Measurements from ENCODE around the gene SMAD7.

Gene SMAD7

DNA sequence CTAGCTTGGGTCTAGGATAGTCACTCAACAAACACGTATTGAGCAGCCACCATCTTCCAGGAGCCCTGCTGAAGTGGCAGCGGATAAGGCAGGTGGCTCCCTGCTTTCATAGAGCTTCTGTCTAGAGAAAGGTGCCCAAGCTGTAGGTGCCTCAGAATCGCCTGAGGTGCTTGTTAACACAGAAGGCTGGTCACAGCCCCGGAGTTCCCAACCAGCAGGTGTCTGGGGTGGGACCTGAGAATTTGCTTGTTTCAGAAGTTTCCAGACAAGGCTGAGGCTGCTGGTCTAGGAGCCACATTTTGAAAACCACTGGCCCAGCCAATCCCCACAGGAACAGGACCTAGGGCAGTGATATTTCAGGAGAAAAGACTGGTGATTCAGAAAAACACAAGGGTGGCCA lies 45.3 kb upstream of the SMAD7 start:
- POLR2A ChIA-PET: interaction anchor here (2.4 kb wide), 1 partner anchor 44 kb away, joined by 16 read pairs; no protein-coding TSS in a partner anchor
- CTCF ChIA-PET: no interaction called here
- TF ChIP-seq, protein P1, sequence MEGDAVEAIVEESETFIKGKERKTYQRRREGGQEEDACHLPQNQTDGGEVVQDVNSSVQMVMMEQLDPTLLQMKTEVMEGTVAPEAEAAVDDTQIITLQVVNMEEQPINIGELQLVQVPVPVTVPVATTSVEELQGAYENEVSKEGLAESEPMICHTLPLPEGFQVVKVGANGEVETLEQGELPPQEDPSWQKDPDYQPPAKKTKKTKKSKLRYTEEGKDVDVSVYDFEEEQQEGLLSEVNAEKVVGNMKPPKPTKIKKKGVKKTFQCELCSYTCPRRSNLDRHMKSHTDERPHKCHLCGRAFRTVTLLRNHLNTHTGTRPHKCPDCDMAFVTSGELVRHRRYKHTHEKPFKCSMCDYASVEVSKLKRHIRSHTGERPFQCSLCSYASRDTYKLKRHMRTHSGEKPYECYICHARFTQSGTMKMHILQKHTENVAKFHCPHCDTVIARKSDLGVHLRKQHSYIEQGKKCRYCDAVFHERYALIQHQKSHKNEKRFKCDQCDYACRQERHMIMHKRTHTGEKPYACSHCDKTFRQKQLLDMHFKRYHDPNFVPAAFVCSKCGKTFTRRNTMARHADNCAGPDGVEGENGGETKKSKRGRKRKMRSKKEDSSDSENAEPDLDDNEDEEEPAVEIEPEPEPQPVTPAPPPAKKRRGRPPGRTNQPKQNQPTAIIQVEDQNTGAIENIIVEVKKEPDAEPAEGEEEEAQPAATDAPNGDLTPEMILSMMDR (IDR thresholded peaks at IDR 0.05; ENCODE audit: insufficient read depth, low read length, missing control alignments): no peak
- no peak overlapping the region for H3K4me3 ChIP-seq (ENCODE audit: low read depth, low read length)
- no peak for DNase-seq (ENCODE audit: low read depth, low spot score)

DNA sequence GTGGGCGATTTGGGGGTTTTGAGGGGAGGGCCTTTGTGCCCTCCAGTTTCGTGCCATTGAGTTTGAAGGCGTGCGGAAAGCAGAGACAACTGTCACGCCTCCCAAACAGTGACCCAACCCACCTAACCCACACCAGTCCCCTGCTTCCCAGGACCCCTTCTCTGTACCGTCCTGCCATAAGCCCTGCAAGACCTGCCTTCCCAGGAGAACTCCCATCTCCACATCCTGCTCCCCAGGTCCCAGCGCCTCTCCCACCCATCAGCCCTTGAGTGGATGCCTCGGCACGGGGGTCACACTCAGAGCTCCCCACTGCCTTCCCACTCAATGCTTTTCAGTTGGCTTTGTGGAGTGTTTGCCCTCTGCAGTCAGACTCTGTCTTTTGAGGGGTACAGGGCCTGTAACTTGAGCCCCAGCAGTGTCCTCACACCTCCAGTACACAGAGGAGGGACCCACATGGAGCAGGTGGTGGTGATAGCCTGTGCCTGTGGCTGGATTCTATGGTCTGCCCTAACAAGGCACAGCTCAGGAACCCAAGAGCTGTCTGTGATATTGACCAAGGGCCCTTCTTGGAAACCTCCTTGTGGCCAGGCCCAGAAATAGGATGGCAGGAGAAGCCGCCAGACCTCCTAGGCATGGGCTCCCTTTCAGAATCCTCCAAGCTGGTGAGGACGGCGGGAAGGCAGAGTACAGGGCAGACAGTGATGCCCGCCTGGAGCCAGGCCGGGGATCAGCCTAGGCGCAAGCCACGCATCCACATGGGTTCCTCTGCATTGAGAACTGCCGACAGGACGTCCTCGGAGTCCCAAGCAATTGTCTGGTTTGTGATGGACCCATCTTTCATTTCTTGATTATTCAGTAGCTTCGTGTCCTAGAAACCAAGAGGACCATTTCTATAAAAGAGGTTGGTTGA lies 44.4 kb upstream of the SMAD7 start:
- TF ChIP-seq, protein P1 (IDR thresholded peaks at IDR 0.05; ENCODE audit: insufficient read depth, low read length, missing control alignments): no peak
- H3K4me3 ChIP-seq (ENCODE audit: low read depth, low read length): no peak overlapping the region
- ChIA-PET POLR2A (interaction anchor here (0.6 to 1.1 kb wide), 2 partner anchors 25 to 40 kb away, joined by 3 to 5 read pairs; no protein-coding TSS in a partner anchor), CTCF (interaction anchor here (1.6 kb wide), 1 partner anchor 47 kb away, joined by 4 read pairs; no protein-coding TSS in a partner anchor)
- DNase-seq (ENCODE audit: low read depth, low spot score): no peak

DNA sequence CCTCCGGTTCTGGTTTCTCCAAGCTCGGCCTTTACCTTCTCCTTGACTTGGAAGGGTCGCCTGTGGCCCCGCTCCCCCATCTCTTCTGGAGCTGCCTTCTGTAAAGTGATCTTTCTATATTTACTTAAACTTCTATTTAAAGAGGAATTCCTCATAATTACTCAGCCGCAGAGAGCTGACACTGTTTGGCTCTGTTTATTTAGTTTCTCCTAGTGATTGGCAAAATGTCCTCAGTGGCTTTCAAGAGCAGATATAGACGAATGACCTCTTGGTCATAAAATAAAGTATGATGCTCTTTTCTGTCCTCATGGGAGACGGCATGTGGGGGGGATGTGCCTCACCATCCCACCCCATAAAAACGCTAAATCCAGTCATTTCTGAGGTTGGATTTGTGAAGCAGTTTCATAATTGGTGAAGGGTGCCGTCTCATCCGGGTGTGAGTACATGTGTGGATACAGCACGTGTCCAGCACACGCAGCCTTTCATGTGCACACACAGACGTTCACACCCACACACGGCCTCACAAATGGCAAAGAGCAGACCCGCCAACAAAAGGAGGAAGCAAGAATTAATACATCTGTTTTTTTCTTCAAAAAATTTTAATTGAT lies 43.4 kb upstream of the SMAD7 start:
- DNase-seq (ENCODE audit: low read depth, low spot score): peak; percentile 61

DNA sequence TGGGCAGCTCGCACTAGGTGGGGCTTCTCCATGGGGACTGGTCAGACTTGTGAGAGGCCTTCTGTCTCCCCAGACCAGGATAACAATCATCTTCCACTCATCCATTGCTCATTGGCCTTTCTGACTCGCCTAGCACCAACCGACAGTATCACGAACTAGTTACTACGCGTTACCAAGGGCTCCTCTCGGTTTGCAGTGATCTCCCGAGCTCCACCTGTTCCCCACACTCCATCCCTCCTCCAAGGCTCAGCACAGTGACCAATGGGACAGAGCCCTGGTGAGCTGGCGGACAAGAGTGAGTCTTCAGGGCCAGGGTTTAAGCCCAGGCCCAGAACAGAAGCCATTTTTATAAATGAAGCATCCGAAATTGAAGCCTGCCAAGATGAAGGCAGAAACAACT lies 42.8 kb upstream of the SMAD7 start:
- ChIA-PET CTCF (interaction anchor here (1.0 to 1.6 kb wide), 3 partner anchors 48 to 317 kb away, joined by 3 to 5 read pairs (median 4); no protein-coding TSS in a partner anchor), POLR2A (interaction anchor here (0.7 to 1.4 kb wide), 3 partner anchors 41 to 265 kb away, joined by 3 to 6 read pairs (median 4); no protein-coding TSS in a partner anchor)
- no peak overlapping the region for H3K4me3 ChIP-seq (ENCODE audit: low read depth, low read length)
- no peak for DNase-seq (ENCODE audit: low read depth, low spot score)
- TF ChIP-seq, protein P1 (IDR thresholded peaks at IDR 0.05; ENCODE audit: insufficient read depth, low read length, missing control alignments): no peak

More for the DNA sequence above, 43.4 kb upstream of the SMAD7 start:
- ChIA-PET CTCF (interaction anchor here (1.0 to 1.6 kb wide), 3 partner anchors 48 to 318 kb away, joined by 3 to 5 read pairs (median 4); no protein-coding TSS in a partner anchor), POLR2A (interaction anchor here (0.7 to 1.4 kb wide), 4 partner anchors 38 to 266 kb away, joined by 3 to 6 read pairs (median 4); no protein-coding TSS in a partner anchor)
- TF ChIP-seq, protein P1 (IDR thresholded peaks at IDR 0.05; ENCODE audit: insufficient read depth, low read length, missing control alignments): no peak
- H3K4me3 ChIP-seq (ENCODE audit: low read depth, low read length): no peak overlapping the region

- TF ChIP-seq, protein P1 (IDR thresholded peaks at IDR 0.05; ENCODE audit: insufficient read depth, low read length, missing control alignments): no peak
- ChIA-PET CTCF (interaction anchor here (1.0 to 1.3 kb wide), 2 partner anchors 224 to 317 kb away, joined by 3 to 5 read pairs; no protein-coding TSS in a partner anchor), POLR2A (interaction anchor here (1.3 to 1.4 kb wide), 2 partner anchors 40 to 60 kb away, joined by 4 to 6 read pairs; no protein-coding TSS in a partner anchor)
- DNase-seq (ENCODE audit: low read depth, low spot score): no peak
- H3K4me3 ChIP-seq (ENCODE audit: low read depth, low read length): no peak overlapping the region
These were observed 42.2 kb upstream of the SMAD7 start for GRCh38 chr18:48992791-48993555.

Data from AG04449 (cell line).